ENCODE data around the gene CHCHD6. TPM values are rescaled to one million over a fixed set of nuclear protein-coding genes. Genes with fewer than 3 reads are reported as not detected.

CHCHD6 gene
- total RNA-seq, 1 experiment from 2014 or later = 33.0 TPM

GRCh38 chr3:126747768-126748167 is 43.7 kb downstream of the CHCHD6 start:
- Histone ChIP-seq H2AFZ (ENCODE audit: low read length) (no peak overlapping the region), H3K36me3 (ENCODE audit: low read depth, low read length) (no peaks in the 10 kb centered on the region), H3K4me1 (ENCODE audit: insufficient read depth, low read length) (no peaks in the 10 kb centered on the region), H3K9me2 (replicated peaks; ENCODE audit: low read length) (no peaks in the 10 kb centered on the region), H3F3A (ENCODE audit: low read length, unreplicated experiment) (no peaks in the 10 kb centered on the region), H3K9ac (ENCODE audit: low read length) (no peak overlapping the region), H4K20me1 (ENCODE audit: low read length) (no peaks in the 10 kb centered on the region), H3K27me3 (ENCODE audit: low read length) (no peaks in the 10 kb centered on the region), H3K4me2 (ENCODE audit: low read length) (no peak overlapping the region), H3K9me3 (ENCODE audit: low read length) (no peaks in the 10 kb centered on the region), H3K79me2 (ENCODE audit: low read length) (no peaks in the 10 kb centered on the region; the same call in 1 of the 2 replicates), H3K4me3 (ENCODE audit: low read length) (no peak overlapping the region), H3K27ac (ENCODE audit: low read length) (no peak overlapping the region)
- TF ChIP-seq EZH2 (IDR thresholded peaks at IDR 0.05; ENCODE audit: low read length, unreplicated experiment) (no peak), EZH2phosphoT487 (IDR thresholded peaks at IDR 0.05; ENCODE audit: borderline replicate concordance, low read length) (no peak)
- TF ChIP-seq, protein P1, sequence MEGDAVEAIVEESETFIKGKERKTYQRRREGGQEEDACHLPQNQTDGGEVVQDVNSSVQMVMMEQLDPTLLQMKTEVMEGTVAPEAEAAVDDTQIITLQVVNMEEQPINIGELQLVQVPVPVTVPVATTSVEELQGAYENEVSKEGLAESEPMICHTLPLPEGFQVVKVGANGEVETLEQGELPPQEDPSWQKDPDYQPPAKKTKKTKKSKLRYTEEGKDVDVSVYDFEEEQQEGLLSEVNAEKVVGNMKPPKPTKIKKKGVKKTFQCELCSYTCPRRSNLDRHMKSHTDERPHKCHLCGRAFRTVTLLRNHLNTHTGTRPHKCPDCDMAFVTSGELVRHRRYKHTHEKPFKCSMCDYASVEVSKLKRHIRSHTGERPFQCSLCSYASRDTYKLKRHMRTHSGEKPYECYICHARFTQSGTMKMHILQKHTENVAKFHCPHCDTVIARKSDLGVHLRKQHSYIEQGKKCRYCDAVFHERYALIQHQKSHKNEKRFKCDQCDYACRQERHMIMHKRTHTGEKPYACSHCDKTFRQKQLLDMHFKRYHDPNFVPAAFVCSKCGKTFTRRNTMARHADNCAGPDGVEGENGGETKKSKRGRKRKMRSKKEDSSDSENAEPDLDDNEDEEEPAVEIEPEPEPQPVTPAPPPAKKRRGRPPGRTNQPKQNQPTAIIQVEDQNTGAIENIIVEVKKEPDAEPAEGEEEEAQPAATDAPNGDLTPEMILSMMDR (conservative IDR thresholded peaks at IDR 0.05; ENCODE audit: low read depth, low read length) = no peak
- CTCF ChIA-PET = no interaction called here
- no TSS peak for BruUV-seq (replicated peaks)
- intact Hi-C loops (cut with micrococcal nuclease) = no loop called here
- no peak for DNase-seq
- ATAC-seq = no peak
- POLR2A ChIA-PET (ENCODE audit: unreplicated experiment) = no interaction called here

DNA sequence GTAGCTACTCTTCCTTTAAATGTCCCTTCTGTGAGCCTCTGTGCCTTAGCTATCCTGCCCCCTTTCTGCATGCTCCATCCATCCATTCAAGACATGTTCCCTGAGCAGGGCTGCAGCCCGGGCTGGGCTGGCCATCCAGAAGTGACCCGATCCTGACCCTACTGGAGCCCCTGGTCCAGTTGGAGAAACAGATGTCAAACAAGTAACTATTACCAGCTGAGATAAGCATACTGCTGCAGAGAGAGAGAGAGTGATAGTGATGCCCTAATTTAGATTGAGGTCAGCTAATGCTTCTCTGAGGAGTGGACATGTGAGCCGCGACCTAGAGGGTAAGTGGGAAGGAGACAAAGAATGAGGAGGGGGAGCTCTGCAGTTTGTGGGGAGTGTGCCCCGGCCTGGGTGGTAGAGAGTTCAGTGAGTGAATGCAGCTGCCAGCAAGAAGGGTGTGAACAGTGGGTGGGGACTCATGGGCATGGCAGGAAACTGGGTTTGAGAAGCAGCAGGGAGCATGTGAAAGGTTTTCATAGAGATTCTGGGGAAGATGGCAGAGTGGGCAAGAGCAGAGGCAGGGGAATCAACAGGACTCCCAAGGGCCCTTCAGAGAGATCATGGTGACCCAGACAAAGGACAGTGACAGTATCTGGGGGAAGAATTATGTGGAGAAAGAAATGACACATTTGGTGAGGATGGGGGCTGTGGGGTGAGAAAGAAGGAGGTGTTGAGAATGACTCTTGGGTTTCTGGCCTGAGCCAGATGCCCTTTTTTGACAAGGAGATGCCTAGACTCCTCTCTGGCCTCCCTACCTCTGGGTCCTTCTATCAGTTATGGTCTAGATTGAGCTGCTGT is 44.9 kb downstream of the CHCHD6 start:
- Histone ChIP-seq H3K4me1 (ENCODE audit: insufficient read depth, low read length) (no peaks in the 10 kb centered on the region), H3K9me2 (replicated peaks; ENCODE audit: low read length) (no peaks in the 10 kb centered on the region), H3K27me3 (ENCODE audit: low read length) (no peaks in the 10 kb centered on the region), H3K4me3 (ENCODE audit: low read length) (no peak overlapping the region), H3K79me2 (ENCODE audit: low read length) (no peaks in the 10 kb centered on the region; the same call in 1 of the 2 replicates), H4K20me1 (ENCODE audit: low read length) (no peaks in the 10 kb centered on the region), H2AFZ (ENCODE audit: low read length) (no peak overlapping the region), H3K9me3 (ENCODE audit: low read length) (no peaks in the 10 kb centered on the region), H3K9ac (ENCODE audit: low read length) (no peak overlapping the region), H3K36me3 (ENCODE audit: low read depth, low read length) (no peaks in the 10 kb centered on the region), H3K4me2 (ENCODE audit: low read length) (no peak overlapping the region), H3F3A (ENCODE audit: low read length, unreplicated experiment) (no peaks in the 10 kb centered on the region), H3K27ac (ENCODE audit: low read length) (no peak overlapping the region)
- DNase-seq (no peak), ATAC-seq (no peak)
- no TSS peak for BruUV-seq (replicated peaks)
- ChIA-PET CTCF (no interaction called here), POLR2A (ENCODE audit: unreplicated experiment) (no interaction called here)
- TF ChIP-seq EZH2 (IDR thresholded peaks at IDR 0.05; ENCODE audit: low read length, unreplicated experiment) (no peak), EZH2phosphoT487 (IDR thresholded peaks at IDR 0.05; ENCODE audit: borderline replicate concordance, low read length) (no peak)
- TF ChIP-seq, protein P1 (conservative IDR thresholded peaks at IDR 0.05; ENCODE audit: low read depth, low read length) = no peak
- intact Hi-C loops (cut with micrococcal nuclease) = no loop called here

- H3K27ac ChIP-seq (ENCODE audit: low read length) = no peak overlapping the region
- H3K9me2 ChIP-seq (replicated peaks; ENCODE audit: low read length) = no peaks in the 10 kb centered on the region
- H2AFZ ChIP-seq (ENCODE audit: low read length) = no peak overlapping the region
- no peak overlapping the region for H3K4me3 ChIP-seq (ENCODE audit: low read length)
- TF ChIP-seq EZH2 (IDR thresholded peaks at IDR 0.05; ENCODE audit: low read length, unreplicated experiment) = no peak
- no peak for TF ChIP-seq EZH2phosphoT487 (IDR thresholded peaks at IDR 0.05; ENCODE audit: borderline replicate concordance, low read length)
- TF ChIP-seq, protein P1 (conservative IDR thresholded peaks at IDR 0.05; ENCODE audit: low read depth, low read length) = no peak
- H3K79me2 ChIP-seq (ENCODE audit: low read length) = no peaks in the 10 kb centered on the region; the same call in 1 of the 2 replicates
- ATAC-seq = no peak
- no TSS peak for BruUV-seq (replicated peaks)
- H3F3A ChIP-seq (ENCODE audit: low read length, unreplicated experiment) = no peaks in the 10 kb centered on the region
- no peaks in the 10 kb centered on the region for H4K20me1 ChIP-seq (ENCODE audit: low read length)
- H3K9ac ChIP-seq (ENCODE audit: low read length) = no peak overlapping the region
- CTCF ChIA-PET = no interaction called here
- no peaks in the 10 kb centered on the region for H3K9me3 ChIP-seq (ENCODE audit: low read length)
- H3K36me3 ChIP-seq (ENCODE audit: low read depth, low read length) = no peaks in the 10 kb centered on the region
- DNase-seq = no peak
- H3K27me3 ChIP-seq (ENCODE audit: low read length) = no peaks in the 10 kb centered on the region
- intact Hi-C loops (cut with micrococcal nuclease) = no loop called here
- H3K4me1 ChIP-seq (ENCODE audit: insufficient read depth, low read length) = no peaks in the 10 kb centered on the region
- POLR2A ChIA-PET (ENCODE audit: unreplicated experiment) = no interaction called here
- no peak overlapping the region for H3K4me2 ChIP-seq (ENCODE audit: low read length)
These were observed 45.5 kb downstream of the CHCHD6 start for GRCh38 chr3:126749547-126749875.

All from PC-3 (cell line).